SK-N-MC (cell line): ENCODE measurements around the gene SPEM3.
A peak's percentile ranks its signal among the peaks of the same experiment; 100 is the strongest.

Experiments used
- DNase-seq: peaks from one replicate; pipeline ENCODE4 v3.0.0-alpha.2; 2011; ENCODE audit warnings: low read depth, low spot score
- H3K27ac ChIP-seq: fragments of 200-600 bp; sonication (generic); 2 replicates; pipeline ENCODE4 v1.5.1; 2016; ENCODE audit warnings: mixed run types
- H3K36me3 ChIP-seq: fragments of 200-600 bp; sonication (generic); 2 replicates; pipeline ENCODE4 v1.6.1; 2017; ENCODE audit warnings: antibody characterized with exemption, low read length, mixed read lengths; ENCODE audit not compliant: insufficient read depth
- H3K4me3 ChIP-seq: fragments of 200-600 bp; sonication (generic); 2 replicates; pipeline ENCODE4 v1.5.1; 2016
- H3K9ac ChIP-seq: fragments of 200-600 bp; sonication (generic); 2 replicates; pipeline ENCODE4 v1.8.0; 2017; ENCODE audit warnings: mixed run types, mixed read lengths; ENCODE audit not compliant: insufficient read length
- H3K9me3 ChIP-seq: fragments of 200-600 bp; sonication (generic); 2 replicates; pipeline ENCODE4 v1.6.1; 2017; ENCODE audit warnings: low read depth, mild to moderate bottlenecking, antibody characterized with exemption, low read length, moderate library complexity, mixed read lengths
- EZH2 ChIP-seq: fragments of 200-600 bp; sonication (generic); IDR thresholded peaks from one replicate; pipeline ENCODE4 v1.6.1; 2017; ENCODE audit warnings: antibody characterized with exemption
- FOXP2 ChIP-seq: optimal IDR thresholded peaks from 2 replicates; pipeline ENCODE3; 2011; ENCODE audit warnings: mild to moderate bottlenecking, moderate library complexity; ENCODE audit not compliant: insufficient read depth; ENCODE audit errors: extremely low read length, control extremely low read depth
- POLR2AphosphoS5 ChIP-seq: IDR thresholded peaks from 2 replicates; pipeline ENCODE4 v1.6.1; 2012; ENCODE audit warnings: mild to moderate bottlenecking, low read depth, low read length, borderline replicate concordance

Gene SPEM3

DNA sequence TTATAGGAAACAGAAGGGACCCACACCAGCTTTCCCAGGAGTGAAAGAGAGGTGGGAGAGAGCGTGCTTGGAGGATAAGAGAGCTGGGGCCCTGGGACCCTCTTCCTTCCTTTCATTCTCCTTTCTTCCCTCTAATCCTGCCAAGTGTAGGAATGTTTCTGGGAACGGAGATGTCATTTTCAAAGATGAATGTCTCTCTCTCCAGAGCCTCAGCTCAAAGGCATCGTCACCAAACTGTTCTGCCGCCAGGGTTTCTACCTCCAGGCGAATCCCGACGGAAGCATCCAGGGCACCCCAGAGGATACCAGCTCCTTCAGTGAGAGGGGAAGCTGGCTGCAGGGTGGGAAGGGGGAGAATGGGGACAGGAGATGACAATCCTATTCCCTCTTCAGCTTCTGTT lies 12.6 kb downstream of the SPEM3 start:
- no peaks in the 10 kb centered on the region for H3K36me3 ChIP-seq
- TF ChIP-seq EZH2 (no peak), FOXP2 (no peak), POLR2AphosphoS5 (no peak)
- peak overlapping the region; percentile 90 for H3K9ac ChIP-seq
- DNase-seq = no peak
- H3K4me3 ChIP-seq = peak overlapping the region; percentile 93
- peak overlapping the region; percentile 98 for H3K27ac ChIP-seq
- no peaks in the 10 kb centered on the region for H3K9me3 ChIP-seq

DNA sequence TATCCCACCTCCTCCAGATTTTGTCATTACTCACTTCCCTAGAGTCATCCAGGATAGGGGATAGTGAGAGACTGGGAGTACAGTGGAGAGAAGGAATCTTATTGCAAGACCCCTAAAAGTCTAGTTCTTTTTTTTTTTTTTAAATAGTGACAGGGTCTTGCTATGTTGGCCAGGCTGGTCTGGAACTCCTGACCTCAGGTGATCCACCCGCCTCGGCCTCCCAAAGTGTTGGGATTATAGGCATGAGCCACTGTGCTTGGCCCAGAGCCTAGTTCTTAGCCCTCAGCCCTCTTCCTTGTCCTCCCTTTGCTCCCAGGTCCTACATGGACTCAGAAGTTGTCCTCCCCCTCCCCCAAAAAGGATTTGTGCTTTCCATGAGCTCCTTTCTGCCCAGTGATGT lies 13.5 kb downstream of the SPEM3 start:
- no peak overlapping the region for H3K4me3 ChIP-seq
- no peak overlapping the region for H3K9ac ChIP-seq
- H3K9me3 ChIP-seq = no peaks in the 10 kb centered on the region
- H3K27ac ChIP-seq = no peak overlapping the region
- DNase-seq = no peak
- no peak for TF ChIP-seq EZH2
- TF ChIP-seq FOXP2 = no peak
- no peak for TF ChIP-seq POLR2AphosphoS5
- H3K36me3 ChIP-seq = no peaks in the 10 kb centered on the region

DNA sequence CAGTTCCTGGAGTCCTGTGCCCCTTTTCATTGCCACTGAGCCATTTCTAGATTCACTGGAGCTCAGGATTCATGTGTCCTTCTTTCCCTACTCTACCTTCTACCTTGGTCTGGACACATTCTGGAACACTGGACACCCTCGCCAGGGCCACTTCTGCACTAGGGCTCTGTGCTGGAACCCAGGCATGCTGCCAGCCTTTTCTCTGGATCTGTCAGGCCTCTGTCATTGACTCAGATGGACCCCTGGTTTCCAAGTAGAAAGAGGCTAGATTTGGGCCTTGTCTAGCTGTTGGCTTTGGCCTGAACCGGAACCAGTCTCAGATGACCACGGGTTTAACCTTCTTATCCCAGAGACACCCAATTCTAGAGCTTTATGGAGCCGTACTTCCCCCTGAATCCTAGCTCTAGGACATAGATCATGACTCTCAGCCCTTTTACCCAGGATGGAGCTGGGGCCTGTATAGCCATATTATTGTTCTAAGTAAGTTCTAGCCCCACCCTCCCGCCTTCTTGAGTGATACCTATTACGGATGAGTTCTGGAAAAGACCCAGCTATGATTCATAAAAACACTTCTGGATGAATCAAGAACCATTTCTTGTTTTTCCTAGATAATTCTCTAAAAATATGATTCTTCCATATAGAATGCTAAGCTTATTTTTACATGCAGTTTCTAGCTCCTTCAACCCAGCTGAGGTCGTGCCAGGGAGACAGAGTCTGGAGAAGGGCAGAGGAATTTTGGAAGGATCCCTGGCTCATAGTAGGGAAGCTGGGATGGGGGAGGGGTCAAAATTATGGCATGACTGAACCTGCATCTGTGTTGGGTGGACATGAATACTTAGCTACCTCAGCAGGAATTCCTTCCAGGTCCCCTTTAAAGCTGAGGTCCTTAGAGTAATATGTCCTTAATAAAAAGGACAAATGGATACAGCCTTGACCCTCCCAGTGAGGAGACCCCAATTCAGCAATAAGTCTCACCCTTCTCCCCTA lies 15.1 kb downstream of the SPEM3 start:
- no peak for DNase-seq
- H3K9me3 ChIP-seq = no peaks in the 10 kb centered on the region
- no peak overlapping the region for H3K4me3 ChIP-seq
- no peak for TF ChIP-seq EZH2
- no peak for TF ChIP-seq FOXP2
- no peak for TF ChIP-seq POLR2AphosphoS5
- no peaks in the 10 kb centered on the region for H3K36me3 ChIP-seq
- no peak overlapping the region for H3K9ac ChIP-seq
- 0 out of 2 replicates have a peak overlapping the region, but pooled peaks have one; percentile 6 for H3K27ac ChIP-seq

DNA sequence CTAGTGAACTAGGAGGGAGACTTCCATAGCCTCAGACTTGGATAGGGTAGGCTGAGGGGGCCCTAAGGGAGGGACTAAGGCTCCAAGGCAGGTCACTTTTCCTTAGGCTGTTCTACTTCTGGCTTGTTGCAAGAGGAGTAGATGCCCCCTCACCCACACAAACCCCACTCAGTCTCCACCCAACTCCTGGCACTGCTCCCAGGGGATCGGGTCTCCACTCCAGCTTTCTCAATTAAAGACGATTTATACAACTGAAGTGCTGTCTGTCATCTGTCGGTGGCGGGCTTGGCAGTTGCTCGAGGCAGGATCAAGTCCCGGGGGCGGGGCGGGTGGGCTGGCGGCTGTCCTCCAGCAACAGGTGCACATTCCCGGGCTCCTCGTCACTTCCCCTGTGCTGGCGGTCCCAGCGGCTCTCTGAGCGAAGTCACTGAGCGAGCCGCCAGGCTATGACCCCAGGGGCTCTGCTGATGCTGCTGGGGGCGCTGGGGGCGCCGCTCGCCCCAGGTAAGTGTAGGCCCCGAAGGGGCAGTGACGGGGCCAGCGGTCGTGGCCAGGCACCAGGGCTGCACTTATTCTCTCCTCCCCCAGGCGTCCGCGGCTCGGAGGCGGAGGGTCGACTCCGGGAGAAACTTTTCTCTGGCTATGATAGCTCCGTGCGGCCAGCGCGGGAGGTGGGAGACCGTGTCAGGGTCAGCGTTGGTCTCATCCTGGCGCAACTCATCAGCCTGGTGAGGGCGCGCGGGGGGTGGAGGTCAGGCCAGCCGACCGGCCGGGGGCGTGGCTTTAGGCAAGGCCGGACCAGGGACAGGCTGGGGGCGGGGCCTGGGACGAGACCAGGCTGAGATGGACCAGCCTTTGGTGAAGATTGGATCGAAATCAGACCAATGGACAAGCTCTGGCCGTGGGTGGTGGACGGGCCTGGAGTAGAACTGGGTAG lies 16.3 kb downstream of the SPEM3 start, which contains the start of gene CHRNB1:
Gene CHRNB1, plus strand, starts transcription at position 380 of the 937 bp plus-strand sequence. Its CDS starts 67 bp downstream, at position 447.
- Histone ChIP-seq H3K27ac (0 out of 2 replicates have a peak within 1 kb of the TSS, but pooled peaks have one; percentile 6), H3K4me3 (no peak within 1 kb of the TSS), H3K9ac (no peak within 1 kb of the TSS), H3K9me3 (no peaks in the 10 kb centered on the region), H3K36me3 (no peaks in the 10 kb centered on the region)
- DNase-seq = no peak
- TF ChIP-seq EZH2 (no peak), FOXP2 (no peak), POLR2AphosphoS5 (no peak)

DNA sequence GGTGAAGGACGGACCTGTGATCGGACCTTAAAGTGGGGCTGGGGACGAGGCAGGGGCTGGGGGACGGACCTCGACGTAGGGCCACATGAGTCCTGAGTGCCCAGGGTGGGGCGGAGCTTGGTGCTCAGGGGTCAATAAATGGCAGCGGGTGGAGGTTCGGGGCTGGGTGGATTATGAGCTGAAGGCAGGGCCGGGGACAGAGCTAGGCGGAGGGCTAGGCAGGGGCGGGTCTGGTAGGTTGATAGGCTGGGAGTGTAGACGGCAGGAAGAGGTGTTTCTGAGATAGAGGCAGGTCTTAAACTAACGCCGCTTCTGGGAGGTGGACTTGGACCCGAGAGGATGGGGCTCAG lies 16.9 kb downstream of the SPEM3 start:
- no peak overlapping the region for H3K4me3 ChIP-seq
- no peaks in the 10 kb centered on the region for H3K36me3 ChIP-seq
- no peak overlapping the region for H3K9ac ChIP-seq
- no peak for DNase-seq
- no peaks in the 10 kb centered on the region for H3K9me3 ChIP-seq
- no peak overlapping the region for H3K27ac ChIP-seq
- TF ChIP-seq EZH2 = no peak
- TF ChIP-seq POLR2AphosphoS5 = no peak
- TF ChIP-seq FOXP2 = no peak

DNA sequence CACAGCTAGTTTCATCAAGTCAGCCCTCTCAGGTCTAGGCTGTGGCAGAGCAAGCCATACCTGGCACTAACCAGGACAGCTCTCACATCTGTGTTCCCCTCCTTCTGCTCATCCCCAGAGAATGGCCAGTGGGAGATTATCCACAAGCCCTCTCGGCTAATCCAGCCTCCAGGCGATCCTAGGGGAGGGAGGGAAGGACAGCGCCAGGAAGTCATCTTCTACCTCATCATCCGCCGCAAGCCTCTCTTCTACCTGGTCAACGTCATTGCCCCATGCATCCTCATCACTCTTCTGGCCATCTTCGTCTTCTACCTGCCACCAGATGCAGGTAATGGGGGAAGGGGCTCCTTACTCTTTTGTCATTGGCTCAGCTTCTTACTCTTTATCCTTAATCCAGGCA lies 19.8 kb downstream of the SPEM3 start:
- no peaks in the 10 kb centered on the region for H3K36me3 ChIP-seq
- TF ChIP-seq FOXP2 (no peak), POLR2AphosphoS5 (no peak), EZH2 (no peak)
- H3K27ac ChIP-seq = no peak overlapping the region
- no peak overlapping the region for H3K9ac ChIP-seq
- DNase-seq = no peak
- no peak overlapping the region for H3K4me3 ChIP-seq
- no peaks in the 10 kb centered on the region for H3K9me3 ChIP-seq

DNA sequence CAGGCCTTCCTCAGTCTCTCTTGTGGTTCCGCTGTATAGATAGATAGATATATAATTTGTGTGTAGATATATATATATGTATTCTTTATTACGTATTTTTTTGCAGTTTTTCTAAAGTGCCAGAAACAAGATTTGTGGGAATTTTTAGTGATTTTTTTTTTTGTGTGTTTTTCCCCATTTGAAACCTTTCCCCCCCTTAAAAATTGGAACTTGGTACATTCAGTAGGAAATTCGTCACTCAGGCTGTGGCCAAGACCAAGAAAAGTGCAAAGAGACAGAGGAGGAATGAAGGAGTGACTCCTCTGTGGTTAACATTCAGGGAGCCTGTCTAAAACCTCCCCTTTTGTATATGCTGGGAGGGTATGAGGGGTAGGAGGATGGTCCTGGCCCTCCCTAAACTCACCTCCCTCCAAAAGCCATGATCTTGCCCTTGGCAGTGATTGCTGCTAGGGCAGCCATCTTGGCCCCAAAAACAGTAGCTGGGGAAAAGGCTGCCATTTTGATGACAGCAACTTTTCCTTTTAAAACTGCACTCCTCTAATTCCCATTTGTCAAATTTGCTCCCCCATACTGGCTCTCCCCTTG lies 31.4 kb downstream of the SPEM3 start:
- DNase-seq = no peak
- H3K27ac ChIP-seq = no peak overlapping the region
- no peaks in the 10 kb centered on the region; the same call in 1 of the 2 replicates for H3K36me3 ChIP-seq
- TF ChIP-seq FOXP2 (no peak), EZH2 (no peak), POLR2AphosphoS5 (no peak)
- no peak overlapping the region for H3K9ac ChIP-seq
- H3K9me3 ChIP-seq = no peaks in the 10 kb centered on the region
- H3K4me3 ChIP-seq = no peak overlapping the region
